IMR-90 (cell line): ENCODE measurements around the gene SRSF7. TPM values are rescaled to one million over a fixed set of nuclear protein-coding genes. Genes with fewer than 3 reads are reported as not detected.

ENCODE experiments used
- ATAC-seq: fragments of 200-7000 bp; cut with Tn5 transposase; 2 replicates; pipeline ENCODE4 v1.9.1; 2020; ENCODE audit warnings: low read depth, mild to moderate bottlenecking, moderate library complexity
- BruUV-seq: library from RNA; stranded (reverse); fragments of 400-500 nt; replicated peaks from 2 replicates; lab custom pipeline; 2021; lab: Mats Ljungman, UMichigan
- CTCF ChIA-PET: fragments of 300-600 bp; formaldehyde crosslinking; extraction: SDS; loops from one replicate; lab custom pipeline; 2021; ENCODE audit warnings: antibody characterized with exemption; lab: Yijun Ruan, JAX
- POLR2A ChIA-PET: fragments of 300-600 bp; sonication (Branson Sonifier 250); formaldehyde crosslinking; loops from one replicate; lab custom pipeline; 2022; ENCODE audit warnings: antibody characterized with exemption; ENCODE audit not compliant: unreplicated experiment; lab: Charles Lee
- DNase-seq: peaks from one replicate; pipeline ENCODE4 v3.0.0; 2013
- H2AFZ ChIP-seq: replicated peaks from 2 replicates; pipeline ENCODE3; 2013; ENCODE audit warnings: low read length, mild to moderate bottlenecking; ENCODE audit not compliant: poor library complexity
- H2AK5ac ChIP-seq: 2 replicates; pipeline ENCODE4 v1.6.1; 2013; ENCODE audit warnings: low read depth, low read length, inconsistent platforms
- H2AK9ac ChIP-seq: replicated peaks from 2 replicates; pipeline ENCODE3; 2013; ENCODE audit warnings: mild to moderate bottlenecking, low read depth, low read length, moderate library complexity; ENCODE audit not compliant: poor library complexity
- H2BK120ac ChIP-seq: 2 replicates; pipeline ENCODE4 v1.6.1; 2013; ENCODE audit warnings: low read depth, low read length, inconsistent platforms
- H2BK15ac ChIP-seq: 3 replicates; pipeline ENCODE4 v1.6.1; 2013; ENCODE audit warnings: low read depth, low read length, inconsistent platforms
- H2BK20ac ChIP-seq: 2 replicates; pipeline ENCODE4 v1.6.1; 2013; ENCODE audit warnings: low read depth, mild to moderate bottlenecking, inconsistent platforms, low read length, moderate library complexity
- H2BK5ac ChIP-seq: 2 replicates; pipeline ENCODE4 v1.6.1; 2013; ENCODE audit warnings: mild to moderate bottlenecking, low read depth, low read length, inconsistent platforms; ENCODE audit not compliant: poor library complexity, severe bottlenecking
- H3K14ac ChIP-seq: replicated peaks from 2 replicates; pipeline ENCODE4 v1.6.1; 2013; ENCODE audit warnings: low read depth, low read length, inconsistent platforms
- H3K18ac ChIP-seq: 2 replicates; pipeline ENCODE4 v1.6.1; 2013; ENCODE audit warnings: low read depth, low read length, control low read depth
- H3K23ac ChIP-seq: 2 replicates; pipeline ENCODE4 v1.6.1; 2013; ENCODE audit warnings: low read depth, low read length, inconsistent platforms
- H3K27ac ChIP-seq: 2 replicates; pipeline ENCODE4 v1.5.1; 2013; ENCODE audit warnings: mild to moderate bottlenecking, control low read depth, low read length; ENCODE audit not compliant: insufficient read depth
- H3K27me3 ChIP-seq: 2 replicates; pipeline ENCODE4 v1.6.1; 2013; ENCODE audit warnings: low read length; ENCODE audit not compliant: control insufficient read depth, insufficient read depth
- H3K36me3 ChIP-seq: 2 replicates; pipeline ENCODE4 v1.6.1; 2013; ENCODE audit warnings: low read length, mixed read lengths; ENCODE audit not compliant: control insufficient read depth, insufficient read depth
- H3K4ac ChIP-seq: 2 replicates; pipeline ENCODE4 v1.6.1; 2013; ENCODE audit warnings: low read depth, low read length, inconsistent platforms
- H3K4me1 ChIP-seq: 2 replicates; pipeline ENCODE4 v1.6.1; 2013; ENCODE audit warnings: low read length, mixed read lengths; ENCODE audit not compliant: control insufficient read depth, insufficient read depth
- H3K4me2 ChIP-seq: 2 replicates; pipeline ENCODE4 v1.6.1; 2013; ENCODE audit warnings: low read depth, mild to moderate bottlenecking, control low read depth, low read length, moderate library complexity
- H3K4me3 ChIP-seq: 2 replicates; pipeline ENCODE4 v1.5.1; 2013; ENCODE audit warnings: low read depth, mild to moderate bottlenecking, control low read depth, low read length, moderate library complexity; ENCODE audit not compliant: insufficient read depth
- H3K56ac ChIP-seq: 2 replicates; pipeline ENCODE4 v1.6.1; 2013; ENCODE audit warnings: low read length, inconsistent platforms; ENCODE audit not compliant: insufficient read depth; ENCODE audit errors: extremely low read depth
- H3K79me1 ChIP-seq, 2 experiments: 2 replicates each; pipeline ENCODE4 v1.6.1; 2013; ENCODE audit warnings: low read length in 2 of 2, inconsistent platforms in 1 of 2, low read depth in 1 of 2
- H3K9ac ChIP-seq: 2 replicates; pipeline ENCODE4 v1.6.1; 2013; ENCODE audit warnings: low read depth, low read length, control low read depth
- H3K9me1 ChIP-seq: 2 replicates; pipeline ENCODE4 v1.6.1; 2013; ENCODE audit warnings: low read length, inconsistent platforms; ENCODE audit not compliant: insufficient read depth
- H3K9me3 ChIP-seq: 2 replicates; pipeline ENCODE4 v1.6.1; 2013; ENCODE audit warnings: low read length; ENCODE audit not compliant: control insufficient read depth, insufficient read depth
- H4K20me1 ChIP-seq: 2 replicates; pipeline ENCODE4 v1.6.1; 2013; ENCODE audit warnings: low read length, inconsistent platforms; ENCODE audit not compliant: insufficient read depth
- H4K5ac ChIP-seq: 2 replicates; pipeline ENCODE4 v1.6.1; 2013; ENCODE audit warnings: mild to moderate bottlenecking, low read depth, low read length, control low read depth
- H4K8ac ChIP-seq, 2 experiments: 2 replicates each; pipeline ENCODE4 v1.6.1; 2013; ENCODE audit warnings: low read depth in 2 of 2, low read length in 2 of 2, control low read depth in 1 of 2, inconsistent platforms in 1 of 2
- H4K91ac ChIP-seq: 2 replicates; pipeline ENCODE4 v1.6.1; 2013; ENCODE audit warnings: low read depth, low read length, inconsistent platforms; ENCODE audit not compliant: insufficient read depth
- NFE2L2 ChIP-seq: fragments of 150-350 bp; IDR thresholded peaks from 2 replicates; pipeline ENCODE4 v1.6.1; 2016; ENCODE audit warnings: low read depth, mild to moderate bottlenecking, low read length
- RAD21 ChIP-seq: IDR thresholded peaks from 2 replicates; pipeline ENCODE4 v1.6.1; 2012; ENCODE audit warnings: low read length, improper control_type of control experiment
- RFX5 ChIP-seq: IDR thresholded peaks from 2 replicates; pipeline ENCODE4 v1.8.0; 2012; ENCODE audit warnings: low read depth, mild to moderate bottlenecking, low read length, moderate library complexity
- WGBS, 2 experiments: methylation state at CpG; one replicate each; pipeline versions ENCODE4 v1.1.5 to v1.1.7; 2013; ENCODE audit warnings: missing lambda C conversion rate in 2 of 2; ENCODE audit not compliant: insufficient read length in 1 of 2; ENCODE audit errors: extremely low coverage in 2 of 2; 5-methylcytosine and 5-hydroxymethylcytosine counted together
- dilution Hi-C: fragments of 300-500 bp; cut with HindIII; formaldehyde crosslinking; loops from one replicate; pipeline ENCODE4 v1.14.3; 2018; ENCODE audit warnings: low sequenced_read_pairs; ENCODE audit not compliant: unreplicated experiment
- in situ Hi-C: fragments of 300-500 bp; cut with MboI; formaldehyde crosslinking; loops from 3 replicates; pipeline ENCODE4 v1.14.3; 2019; ENCODE audit warnings: low sequenced_read_pairs, inconsistent platforms, mixed read lengths
- intact Hi-C: fragments of 100-400 bp; cut with micrococcal nuclease; formaldehyde crosslinking; loops from 2 replicates; pipeline ENCODE4 v1.10.0; 2022
- polyA plus RNA-seq, 3 experiments: library from polyadenylated mRNA; depleted of rRNA; stranded (reverse); fragments of >200 nt; gene quantifications; 2 replicates each; pipeline ENCODE4 v1.2.3, GENCODE V29; 2012; ENCODE audit warnings: low replicate concordance in 1 of 3
- total RNA-seq: library from RNA; depleted of rRNA; stranded (reverse); fragments of >200 nt; gene quantifications from 2 replicates; pipeline ENCODE4 v1.2.3, GENCODE V29; 2012

The SRSF7 gene
- total and polyA plus RNA-seq, 2 of the 4 experiments (the other 2 are of a cell fraction) = 148 to 191 TPM

GRCh38 chr2:38765551-38765950, 14.4 kb upstream of the SRSF7 start:
- ChIA-PET POLR2A (interaction anchor here (1.4 kb wide), 1 partner anchor 14 kb away, joined by 5 read pairs; the partner anchor contains the start of gene SRSF7), CTCF (no interaction called here)
- Histone ChIP-seq H2AK5ac (peak overlapping the region; percentile 86), H2AK9ac (no peak overlapping the region), H3K4me3 (no peak overlapping the region), H4K91ac (peak overlapping the region; percentile 30; the same call in 1 of the 2 replicates), H2BK120ac (peak overlapping the region; percentile 54), H3K79me1 (no peaks in the 10 kb centered on the region), H3K4me2 (peak overlapping the region; percentile 36; the same call in 1 of the 2 replicates), H3K18ac (peak overlapping the region; percentile 96), H3K9ac (no peak overlapping the region), H3K4ac (peak overlapping the region; percentile 57), H2BK5ac (peak overlapping the region; percentile 60), H3K4me1 (peaks cover 6% of the 10 kb centered on the region), H3K36me3 (no peaks in the 10 kb centered on the region), H3K14ac (peak overlapping the region; percentile 46), H3K27me3 (no peaks in the 10 kb centered on the region), H2BK15ac (peak overlapping the region; percentile 78; the same call in 2 of the 3 replicates), H3K23ac (peak overlapping the region; percentile 39; the same call in 1 of the 2 replicates), H2BK20ac (peak overlapping the region; percentile 65; the same call in 1 of the 2 replicates), H3K9me3 (no peaks in the 10 kb centered on the region), H2AFZ (no peak overlapping the region), H4K5ac (peak overlapping the region; percentile 71), H3K27ac (peak overlapping the region; percentile 86; the same call in 1 of the 2 replicates), H3K9me1 (peaks cover 3% of the 10 kb centered on the region; the same call in 1 of the 2 replicates), H4K20me1 (no peaks in the 10 kb centered on the region), H4K8ac (peak overlapping the region; percentile 66 to 86; a peak in 3 of 4 replicates), H3K56ac (no peak overlapping the region)
- dilution Hi-C loops (no loop called here), intact Hi-C loops (no loop called here), in situ Hi-C loops (no loop called here)
- ATAC-seq = peak; percentile 16
- BruUV-seq = no TSS peak
- TF ChIP-seq RAD21 (no peak), NFE2L2 (no peak), RFX5 (no peak)
- WGBS, 2 experiments = 54% methylated on average over 2 of the region's 5 CpGs; no CpG with 5 or more reads in 1 of the 2 experiments
- peak; percentile 11 for DNase-seq
